GM06990 (cell line): ENCODE data around the gene ZBTB7A.

ENCODE experiments used
- DNase-seq: peaks from one replicate; pipeline ENCODE4 v3.0.0-alpha.2; 2011; ENCODE audit not compliant: insufficient read length; ENCODE audit errors: extremely low read depth
- H3K27me3 ChIP-seq: replicated peaks from 2 replicates; pipeline ENCODE4 v1.6.0; 2011; ENCODE audit warnings: low read length; ENCODE audit not compliant: control insufficient read depth, insufficient read depth
- H3K36me3 ChIP-seq: 2 replicates; pipeline ENCODE4 v1.5.1; 2011; ENCODE audit warnings: low read length; ENCODE audit not compliant: control insufficient read depth, insufficient read depth
- H3K4me3 ChIP-seq: replicated peaks from 2 replicates; pipeline ENCODE4 v1.5.1; 2011; ENCODE audit warnings: low read depth, mild to moderate bottlenecking, control low read depth, low read length
- TF ChIP-seq, protein P1 (sequence below): IDR thresholded peaks from 2 replicates; pipeline ENCODE4 v1.5.1; 2011; ENCODE audit warnings: low read length, control low read depth, mild to moderate bottlenecking, inconsistent platforms; ENCODE audit not compliant: insufficient read depth, poor library complexity, severe bottlenecking

Gene ZBTB7A

DNA sequence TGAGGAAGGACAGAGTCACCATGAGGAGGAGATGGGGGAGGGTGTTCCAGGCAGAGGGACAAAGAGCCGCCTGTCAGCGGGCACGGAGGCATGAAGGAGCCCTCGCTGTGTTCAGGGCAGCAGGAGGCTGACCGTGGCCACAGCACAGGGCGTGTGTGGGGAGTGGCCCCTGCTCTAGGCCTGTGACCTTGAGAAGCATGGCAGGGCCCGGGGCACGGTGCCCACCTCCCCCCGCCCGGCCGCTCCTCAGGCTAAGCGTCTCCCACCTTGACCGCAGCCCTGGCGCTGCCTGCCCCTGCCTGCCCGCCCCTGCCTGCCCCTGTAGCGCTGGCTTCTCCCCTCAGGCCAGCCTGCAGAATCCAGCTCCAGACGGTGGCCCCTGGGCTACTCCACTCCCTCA is 45.7 kb upstream of the ZBTB7A start:
- TF ChIP-seq, protein P1, sequence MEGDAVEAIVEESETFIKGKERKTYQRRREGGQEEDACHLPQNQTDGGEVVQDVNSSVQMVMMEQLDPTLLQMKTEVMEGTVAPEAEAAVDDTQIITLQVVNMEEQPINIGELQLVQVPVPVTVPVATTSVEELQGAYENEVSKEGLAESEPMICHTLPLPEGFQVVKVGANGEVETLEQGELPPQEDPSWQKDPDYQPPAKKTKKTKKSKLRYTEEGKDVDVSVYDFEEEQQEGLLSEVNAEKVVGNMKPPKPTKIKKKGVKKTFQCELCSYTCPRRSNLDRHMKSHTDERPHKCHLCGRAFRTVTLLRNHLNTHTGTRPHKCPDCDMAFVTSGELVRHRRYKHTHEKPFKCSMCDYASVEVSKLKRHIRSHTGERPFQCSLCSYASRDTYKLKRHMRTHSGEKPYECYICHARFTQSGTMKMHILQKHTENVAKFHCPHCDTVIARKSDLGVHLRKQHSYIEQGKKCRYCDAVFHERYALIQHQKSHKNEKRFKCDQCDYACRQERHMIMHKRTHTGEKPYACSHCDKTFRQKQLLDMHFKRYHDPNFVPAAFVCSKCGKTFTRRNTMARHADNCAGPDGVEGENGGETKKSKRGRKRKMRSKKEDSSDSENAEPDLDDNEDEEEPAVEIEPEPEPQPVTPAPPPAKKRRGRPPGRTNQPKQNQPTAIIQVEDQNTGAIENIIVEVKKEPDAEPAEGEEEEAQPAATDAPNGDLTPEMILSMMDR = no peak
- peaks cover 28% of the 10 kb centered on the region for H3K36me3 ChIP-seq

DNA sequence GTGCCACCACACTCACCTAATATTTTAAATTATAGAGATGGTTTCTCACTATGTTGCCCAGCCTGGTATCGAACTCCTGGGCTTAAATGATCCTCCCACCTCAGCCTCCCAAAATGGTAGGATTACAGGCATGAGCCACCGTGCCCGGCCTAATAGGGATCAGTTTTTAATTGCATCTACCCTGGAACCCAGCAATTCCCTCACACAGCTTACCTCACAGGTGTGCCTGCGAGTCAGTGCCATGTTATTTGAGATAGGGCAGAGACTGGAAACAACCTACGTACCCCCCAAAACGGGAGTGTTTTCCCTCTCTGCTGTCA is 42.9 kb upstream of the ZBTB7A start:
- peaks cover 36% of the 10 kb centered on the region for H3K36me3 ChIP-seq
- H3K4me3 ChIP-seq = no peak overlapping the region
- TF ChIP-seq, protein P1 = no peak
- no peaks in the 10 kb centered on the region for H3K27me3 ChIP-seq
- no peak for DNase-seq

More for the DNA sequence above, 45.7 kb upstream of the ZBTB7A start:
- no peak overlapping the region for H3K4me3 ChIP-seq
- no peak for DNase-seq
- no peaks in the 10 kb centered on the region for H3K27me3 ChIP-seq

DNA sequence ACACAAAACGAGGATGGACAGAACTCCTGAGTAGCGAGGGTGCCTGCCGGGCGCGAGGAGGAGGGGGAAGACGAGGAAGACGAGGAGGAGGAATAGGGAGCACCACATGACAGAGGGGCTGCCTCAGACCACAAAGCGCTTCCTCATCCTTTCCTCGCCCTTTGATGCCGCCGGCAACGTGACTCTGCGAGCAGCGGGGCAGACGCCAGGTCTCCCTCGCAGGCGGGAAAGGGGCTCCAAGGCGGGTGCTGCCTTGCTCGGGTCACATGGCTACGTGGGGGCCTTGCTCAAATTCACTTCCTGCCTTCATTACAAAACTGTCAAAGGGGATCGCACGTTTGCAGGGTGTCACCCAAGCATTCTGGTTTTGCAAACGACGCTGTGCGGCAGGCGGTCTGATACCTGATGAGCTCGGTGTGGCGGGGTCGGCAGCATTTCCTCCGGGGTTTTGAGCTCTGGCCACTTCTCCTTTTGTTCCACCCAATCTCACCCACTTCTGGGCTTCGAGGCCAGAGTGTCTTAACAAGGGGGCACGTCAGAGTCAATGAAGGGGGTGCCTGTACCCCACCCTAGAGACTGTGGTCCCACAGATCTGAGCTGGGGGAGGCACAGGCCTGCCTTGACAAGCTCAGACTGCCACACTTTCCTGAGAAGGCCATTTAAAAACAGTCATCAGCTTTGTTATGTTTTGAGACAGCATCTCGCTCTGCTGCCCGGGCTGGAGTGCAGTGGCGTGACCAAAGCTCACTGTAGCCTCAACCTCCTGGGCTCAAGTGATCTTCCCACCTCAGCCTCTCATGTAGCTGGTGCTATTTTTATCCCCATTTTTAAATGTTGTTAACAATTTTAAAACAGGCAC is 42.3 kb upstream of the ZBTB7A start:
- DNase-seq = peak; percentile 86

DNA sequence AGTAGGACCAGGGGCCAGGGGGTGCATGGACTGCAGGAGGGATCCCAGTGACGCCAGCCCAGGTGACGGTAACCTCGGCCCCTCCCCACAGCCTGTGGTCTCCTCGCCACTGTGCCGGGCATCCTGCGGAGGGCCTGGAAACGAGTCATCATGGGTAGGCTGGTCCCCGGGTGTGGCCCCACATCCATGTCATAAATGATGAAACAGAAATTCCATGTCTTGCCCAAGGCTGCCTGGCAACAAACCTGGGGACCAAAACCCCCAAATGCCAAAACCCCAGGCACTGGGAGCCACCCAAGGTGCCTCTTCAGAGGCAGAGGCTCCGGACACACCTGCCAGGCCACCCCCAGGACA is 36.4 kb upstream of the ZBTB7A start:
- DNase-seq = no peak
- Histone ChIP-seq H3K36me3 (peaks cover 53% of the 10 kb centered on the region), H3K4me3 (no peak overlapping the region), H3K27me3 (no peaks in the 10 kb centered on the region)
- TF ChIP-seq, protein P1 = no peak

More for the DNA sequence above, 42.3 kb upstream of the ZBTB7A start:
- H3K36me3 ChIP-seq = peaks cover 31% of the 10 kb centered on the region
- TF ChIP-seq, protein P1 = no peak
- H3K4me3 ChIP-seq = peak overlapping the region; percentile 19; the same call in 1 of the 2 replicates
- H3K27me3 ChIP-seq = no peaks in the 10 kb centered on the region

GRCh38 chr19:4102339-4103079 is 35.8 kb upstream of the ZBTB7A start:
- peaks cover 52% of the 10 kb centered on the region for H3K36me3 ChIP-seq
- DNase-seq = no peak
- H3K27me3 ChIP-seq = no peaks in the 10 kb centered on the region
- TF ChIP-seq, protein P1 = peak; percentile 1
- H3K4me3 ChIP-seq = no peak overlapping the region
